Kidney epithelial cell (primary cell): Measurements from ENCODE around the gene DDX54. TPM values are rescaled to one million over a fixed set of nuclear protein-coding genes. Genes with fewer than 3 reads are reported as not detected.

Experiments
- DNase-seq: peaks from one replicate; pipeline ENCODE4 v3.0.0-alpha.2; 2010; ENCODE audit warnings: low read depth
- H3K27me3 ChIP-seq: 2 replicates; pipeline ENCODE4 v1.6.0; 2011; ENCODE audit warnings: low read length; ENCODE audit not compliant: control insufficient read depth, insufficient read depth
- H3K36me3 ChIP-seq: 2 replicates; pipeline ENCODE4 v1.5.1; 2011; ENCODE audit warnings: low read length; ENCODE audit not compliant: control insufficient read depth, insufficient read depth
- H3K4me3 ChIP-seq: 2 replicates; pipeline ENCODE4 v1.5.1; 2011; ENCODE audit warnings: low read depth, mild to moderate bottlenecking, control low read depth, low read length
- total RNA-seq: library from RNA; depleted of rRNA; stranded (reverse); fragments of >200 nt; gene quantifications from 2 replicates; pipeline ENCODE4 v1.2.3, GENCODE V29; 2015
- TF ChIP-seq, protein P1 (sequence below): IDR thresholded peaks from 2 replicates; pipeline ENCODE4 v1.5.1; 2011; ENCODE audit warnings: mild to moderate bottlenecking, moderate library complexity, low read length, control low read depth, inconsistent platforms; ENCODE audit not compliant: insufficient read depth, poor library complexity, severe bottlenecking

The DDX54 gene
- total RNA-seq, 1 donor from 2014 or later, result 77.6 TPM

DNA sequence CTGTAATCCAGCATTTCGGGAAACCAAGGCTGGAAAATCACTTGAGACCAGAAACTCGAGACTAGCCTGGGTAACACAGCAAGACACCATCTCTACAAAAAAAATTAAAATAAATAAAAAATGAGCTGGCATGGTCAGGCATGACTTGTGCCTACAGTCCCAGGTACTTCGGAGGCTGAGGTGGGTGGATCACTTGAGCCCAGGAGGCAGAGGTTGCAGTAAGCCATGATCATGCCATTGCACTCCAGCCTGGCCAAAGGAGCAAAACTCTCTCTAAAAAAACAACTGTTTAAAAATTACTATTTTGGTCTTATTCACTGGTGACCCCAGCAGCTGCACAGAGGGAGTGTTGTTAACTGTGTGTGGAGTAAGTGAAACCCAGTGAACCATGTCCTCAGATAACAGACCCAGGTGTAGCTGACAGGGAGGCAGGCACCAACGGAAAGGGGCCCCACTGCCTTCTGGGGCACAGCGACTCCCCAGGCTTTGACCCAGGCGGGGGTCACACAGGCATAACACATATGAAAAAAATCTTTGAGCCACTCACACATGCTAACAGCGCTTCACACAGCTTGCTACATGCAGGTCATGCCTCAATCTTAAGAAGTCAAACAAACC, 12.1 kb downstream of the DDX54 start:
- H3K36me3 ChIP-seq, result peaks cover 17% of the 10 kb centered on the region
- TF ChIP-seq, protein P1, sequence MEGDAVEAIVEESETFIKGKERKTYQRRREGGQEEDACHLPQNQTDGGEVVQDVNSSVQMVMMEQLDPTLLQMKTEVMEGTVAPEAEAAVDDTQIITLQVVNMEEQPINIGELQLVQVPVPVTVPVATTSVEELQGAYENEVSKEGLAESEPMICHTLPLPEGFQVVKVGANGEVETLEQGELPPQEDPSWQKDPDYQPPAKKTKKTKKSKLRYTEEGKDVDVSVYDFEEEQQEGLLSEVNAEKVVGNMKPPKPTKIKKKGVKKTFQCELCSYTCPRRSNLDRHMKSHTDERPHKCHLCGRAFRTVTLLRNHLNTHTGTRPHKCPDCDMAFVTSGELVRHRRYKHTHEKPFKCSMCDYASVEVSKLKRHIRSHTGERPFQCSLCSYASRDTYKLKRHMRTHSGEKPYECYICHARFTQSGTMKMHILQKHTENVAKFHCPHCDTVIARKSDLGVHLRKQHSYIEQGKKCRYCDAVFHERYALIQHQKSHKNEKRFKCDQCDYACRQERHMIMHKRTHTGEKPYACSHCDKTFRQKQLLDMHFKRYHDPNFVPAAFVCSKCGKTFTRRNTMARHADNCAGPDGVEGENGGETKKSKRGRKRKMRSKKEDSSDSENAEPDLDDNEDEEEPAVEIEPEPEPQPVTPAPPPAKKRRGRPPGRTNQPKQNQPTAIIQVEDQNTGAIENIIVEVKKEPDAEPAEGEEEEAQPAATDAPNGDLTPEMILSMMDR, result no peak

DNA sequence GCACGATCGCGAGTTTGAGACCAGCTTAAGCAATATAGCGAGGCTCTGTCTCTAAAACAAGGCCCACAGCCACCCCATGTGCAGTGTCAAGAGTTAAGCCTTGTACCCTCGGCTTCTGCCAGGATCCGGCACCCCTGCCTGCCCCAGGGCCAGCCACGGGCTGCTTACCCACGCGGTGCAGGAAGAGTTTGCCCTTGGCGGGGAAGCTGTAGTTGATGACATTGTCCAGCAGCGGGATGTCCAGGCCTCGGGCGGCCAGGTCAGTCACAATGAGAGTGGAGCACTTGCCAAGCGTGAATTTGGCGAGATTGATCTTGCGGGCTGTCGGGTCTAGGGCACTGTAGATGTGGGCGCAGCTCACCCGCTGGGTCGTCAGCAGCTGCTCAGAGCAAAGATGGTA, 13.1 kb downstream of the DDX54 start:
- TF ChIP-seq, protein P1, result no peak
- Histone ChIP-seq H3K27me3 (no peaks in the 10 kb centered on the region), H3K36me3 (peaks cover 12% of the 10 kb centered on the region), H3K4me3 (no peak overlapping the region)
- no peak for DNase-seq

More for the DNA sequence above, 12.1 kb downstream of the DDX54 start:
- no peaks in the 10 kb centered on the region for H3K27me3 ChIP-seq
- H3K4me3 ChIP-seq, result no peak overlapping the region
- DNase-seq, result no peak

DNA sequence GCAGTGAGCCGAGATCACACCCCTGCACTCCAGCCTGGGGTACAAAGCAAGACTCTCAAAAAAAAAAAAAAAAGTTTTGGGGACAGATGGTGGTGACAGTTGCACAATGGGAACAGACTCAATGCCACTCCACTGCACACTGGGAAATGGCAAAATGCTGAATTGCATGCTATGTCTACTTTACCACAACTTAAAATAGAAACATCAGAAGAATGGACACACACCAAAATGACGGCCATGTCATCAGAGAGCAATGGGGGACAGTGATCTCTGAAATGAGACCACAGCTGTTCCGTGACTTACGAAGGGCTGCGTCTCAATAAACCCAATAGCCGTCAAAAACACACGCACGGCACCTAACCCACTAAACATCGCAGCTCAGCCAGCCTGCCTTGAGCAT, 13.7 kb downstream of the DDX54 start:
- Histone ChIP-seq H3K27me3 (no peaks in the 10 kb centered on the region), H3K4me3 (no peak overlapping the region), H3K36me3 (peaks cover 7% of the 10 kb centered on the region)
- DNase-seq, result no peak
- TF ChIP-seq, protein P1, result no peak

DNA sequence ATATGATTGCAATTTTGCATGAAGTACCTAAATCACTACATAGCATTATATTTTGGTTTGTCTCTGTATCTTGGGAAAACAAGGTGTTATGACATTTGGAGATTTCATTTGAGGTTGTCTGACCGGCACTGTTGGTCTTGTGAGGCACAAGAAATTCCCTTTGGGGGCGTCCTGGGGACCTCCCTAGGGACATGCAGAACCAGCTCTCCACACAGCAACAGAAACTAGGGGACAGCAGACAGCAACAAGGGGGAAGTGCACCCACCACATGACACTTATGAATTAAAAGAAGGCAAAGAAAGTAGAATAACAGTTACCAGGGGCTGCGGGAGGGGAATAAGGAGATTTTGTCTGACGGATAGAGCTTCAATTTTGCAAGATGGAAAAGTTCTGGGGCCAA, 14.4 kb downstream of the DDX54 start:
- Histone ChIP-seq H3K27me3 (no peaks in the 10 kb centered on the region), H3K36me3 (peaks cover 7% of the 10 kb centered on the region), H3K4me3 (no peak overlapping the region)
- TF ChIP-seq, protein P1, result no peak
- no peak for DNase-seq

DNA sequence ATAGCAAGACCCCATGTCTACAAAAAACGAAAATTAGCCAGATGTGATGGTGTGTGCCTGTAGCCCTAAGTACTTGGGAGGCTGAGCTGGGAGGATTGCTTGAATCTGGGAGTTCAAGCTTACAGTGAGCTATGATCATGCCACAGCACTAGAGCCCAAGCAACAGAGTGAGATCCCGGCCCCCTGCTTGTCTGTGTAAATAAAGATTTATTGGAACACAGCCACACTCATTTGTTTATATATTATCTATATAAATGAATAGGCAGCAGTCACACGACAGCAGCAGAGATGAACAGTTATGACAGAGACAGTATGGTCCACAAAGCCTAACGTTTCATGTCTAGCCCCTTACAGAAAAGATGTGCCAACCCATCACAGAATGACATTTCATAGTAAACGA, 14.8 kb downstream of the DDX54 start:
- DNase-seq, result no peak
- TF ChIP-seq, protein P1, result no peak
- Histone ChIP-seq H3K4me3 (no peak overlapping the region), H3K27me3 (no peaks in the 10 kb centered on the region), H3K36me3 (peaks cover 7% of the 10 kb centered on the region)

DNA sequence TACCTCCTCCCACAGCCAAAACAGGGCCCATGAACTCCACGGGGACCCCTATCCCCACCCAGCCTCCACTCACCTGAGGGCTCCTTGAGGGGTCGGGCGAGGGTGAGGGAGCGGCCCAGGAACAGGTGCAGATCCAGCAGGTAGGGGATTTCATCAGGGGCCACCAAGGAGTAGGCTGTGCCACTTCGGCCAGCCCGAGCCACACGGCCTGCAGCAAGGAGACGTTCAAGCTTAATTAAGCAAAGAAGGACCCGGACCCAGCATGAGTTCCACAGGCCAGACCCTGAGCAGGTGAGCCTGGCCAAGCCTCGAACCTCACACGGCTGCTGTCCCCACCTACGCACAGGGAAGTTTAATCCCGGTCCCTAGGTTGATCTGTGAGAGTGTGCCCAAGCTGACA, 15.6 kb downstream of the DDX54 start:
- H3K4me3 ChIP-seq, result no peak overlapping the region
- no peak for DNase-seq
- TF ChIP-seq, protein P1, result no peak
- H3K27me3 ChIP-seq, result no peaks in the 10 kb centered on the region
- H3K36me3 ChIP-seq, result peaks cover 7% of the 10 kb centered on the region
